Breast epithelium (tissue), 3 donors: ENCODE data around the gene VEPH1.

ENCODE experiments used
- POLR2A ChIP-seq: fragments of 450-650 bp; IDR thresholded peaks from one replicate; pipeline ENCODE4 v1.6.1; 2016; ENCODE audit warnings: antibody characterized with exemption, mild to moderate bottlenecking, moderate library complexity
- POLR2AphosphoS5 ChIP-seq, 3 donors: sonication (generic); formaldehyde crosslinking; IDR thresholded peaks; one replicate each; pipeline ENCODE4 v1.6.1; 2017; ENCODE audit warnings: antibody characterized with exemption in 3 of 3
- TF ChIP-seq, protein P1 (sequence below), 3 donors: fragments of 450-650 bp; IDR thresholded peaks; one replicate each; pipeline ENCODE4 v1.5.1; 2016 to 2017; ENCODE audit warnings: antibody characterized with exemption in 3 of 3, mild to moderate bottlenecking in 3 of 3, moderate library complexity in 3 of 3

DNA sequence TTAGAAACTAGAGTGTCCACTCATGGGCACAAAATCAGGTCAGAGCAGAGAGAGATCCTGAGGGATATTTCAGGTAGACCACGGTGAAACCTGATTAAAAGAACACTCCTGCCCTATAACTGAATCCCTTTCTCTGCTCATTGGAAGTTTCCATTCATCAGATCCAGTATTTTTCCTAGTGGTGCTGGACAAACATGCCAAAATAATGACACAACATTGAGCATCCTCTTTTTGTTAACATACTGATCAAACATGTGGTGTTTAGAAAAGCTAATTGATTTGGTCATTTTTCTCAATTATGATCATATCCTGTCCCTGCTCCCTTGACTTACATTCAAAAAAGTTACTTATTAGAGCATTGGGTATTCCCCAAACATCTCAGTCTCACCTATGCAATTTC is 39.4 kb downstream of the VEPH1 start:
- no peak for TF ChIP-seq POLR2A
- TF ChIP-seq, protein P1, sequence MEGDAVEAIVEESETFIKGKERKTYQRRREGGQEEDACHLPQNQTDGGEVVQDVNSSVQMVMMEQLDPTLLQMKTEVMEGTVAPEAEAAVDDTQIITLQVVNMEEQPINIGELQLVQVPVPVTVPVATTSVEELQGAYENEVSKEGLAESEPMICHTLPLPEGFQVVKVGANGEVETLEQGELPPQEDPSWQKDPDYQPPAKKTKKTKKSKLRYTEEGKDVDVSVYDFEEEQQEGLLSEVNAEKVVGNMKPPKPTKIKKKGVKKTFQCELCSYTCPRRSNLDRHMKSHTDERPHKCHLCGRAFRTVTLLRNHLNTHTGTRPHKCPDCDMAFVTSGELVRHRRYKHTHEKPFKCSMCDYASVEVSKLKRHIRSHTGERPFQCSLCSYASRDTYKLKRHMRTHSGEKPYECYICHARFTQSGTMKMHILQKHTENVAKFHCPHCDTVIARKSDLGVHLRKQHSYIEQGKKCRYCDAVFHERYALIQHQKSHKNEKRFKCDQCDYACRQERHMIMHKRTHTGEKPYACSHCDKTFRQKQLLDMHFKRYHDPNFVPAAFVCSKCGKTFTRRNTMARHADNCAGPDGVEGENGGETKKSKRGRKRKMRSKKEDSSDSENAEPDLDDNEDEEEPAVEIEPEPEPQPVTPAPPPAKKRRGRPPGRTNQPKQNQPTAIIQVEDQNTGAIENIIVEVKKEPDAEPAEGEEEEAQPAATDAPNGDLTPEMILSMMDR (IDR thresholded peaks at IDR 0.05), result no peak
- no peak for TF ChIP-seq POLR2AphosphoS5 (IDR thresholded peaks at IDR 0.05)
